DMS79 treated with DMSO at 0.1 percent for 48 hours (cell line): Measurements from ENCODE around the gene KIAA1217.
"Not testable (repeated sequence)": the region's sequence is repeated elsewhere in the genome, so short reads cannot be mapped to it uniquely, and the experiment has no call there.

ENCODE experiments used
- DNase-seq: peaks from one replicate; lab custom pipeline; 2025; lab: John Stamatoyannopoulos, UW

KIAA1217 gene

GRCh38 chr10:24465891-24466818 lies 257.2 kb downstream of the KIAA1217 start:
- peak; percentile 48 for DNase-seq

GRCh38 chr10:24467136-24467535 lies 258.2 kb downstream of the KIAA1217 start:
- DNase-seq, result no peak

GRCh38 chr10:24467605-24468004 lies 258.7 kb downstream of the KIAA1217 start:
- no peak for DNase-seq

- no peak for DNase-seq
Measured at GRCh38 chr10:24468281-24468751, 259.4 kb downstream of the KIAA1217 start.

GRCh38 chr10:24469993-24470392 lies 261.1 kb downstream of the KIAA1217 start:
- DNase-seq, result peak; percentile 50

- no peak for DNase-seq
Measured at GRCh38 chr10:24475598-24475997, 266.7 kb downstream of the KIAA1217 start.

GRCh38 chr10:24476913-24477701 lies 268.2 kb downstream of the KIAA1217 start:
- no peak for DNase-seq

GRCh38 chr10:24477915-24478314 lies 269.0 kb downstream of the KIAA1217 start:
- no peak for DNase-seq

GRCh38 chr10:24479806-24480205 lies 270.9 kb downstream of the KIAA1217 start:
- no peak for DNase-seq

- DNase-seq, result no peak
Measured at GRCh38 chr10:24480447-24480846, 271.5 kb downstream of the KIAA1217 start.

GRCh38 chr10:24481241-24481640 lies 272.3 kb downstream of the KIAA1217 start:
- DNase-seq, result no peak

GRCh38 chr10:24482713-24483112 lies 273.8 kb downstream of the KIAA1217 start:
- DNase-seq, result not testable (repeated sequence)

- DNase-seq, result no peak
Measured at GRCh38 chr10:24483701-24484100, 274.8 kb downstream of the KIAA1217 start.

GRCh38 chr10:24484771-24485170 lies 275.8 kb downstream of the KIAA1217 start:
- no peak for DNase-seq

- DNase-seq, result no peak
Measured at GRCh38 chr10:24485304-24485703, 276.4 kb downstream of the KIAA1217 start.

- no peak for DNase-seq
Measured at GRCh38 chr10:24488631-24489030, 279.7 kb downstream of the KIAA1217 start.

- DNase-seq, result no peak
Measured at GRCh38 chr10:24493165-24493564, 284.2 kb downstream of the KIAA1217 start.

- no peak for DNase-seq
Measured at GRCh38 chr10:24494236-24494635, 285.3 kb downstream of the KIAA1217 start.

- no peak for DNase-seq
Measured at GRCh38 chr10:24494777-24495176, 285.8 kb downstream of the KIAA1217 start.

- no peak for DNase-seq
Measured at GRCh38 chr10:24495666-24496460, 286.9 kb downstream of the KIAA1217 start.

- DNase-seq, result no peak
Measured at GRCh38 chr10:24496906-24497305, 288.0 kb downstream of the KIAA1217 start.
